GM23338 (cell line): ENCODE data around the gene BIRC7. TPM values are rescaled to one million over a fixed set of nuclear protein-coding genes. Genes with fewer than 3 reads are reported as not detected.

Source experiments
- ATAC-seq: fragments of 200-7000 bp; cut with Tn5 transposase; 3 replicates; pipeline ENCODE4 v1.9.1; 2020
- DNase-seq: peaks from one replicate; pipeline ENCODE4 v3.0.0-alpha.2; 2015; ENCODE audit warnings: low spot score
- H2AFZ ChIP-seq: fragments of 200-600 bp; sonication (generic); 2 replicates; pipeline ENCODE4 v1.8.0; 2016; ENCODE audit warnings: antibody characterized with exemption, mild to moderate bottlenecking, moderate library complexity
- H3F3A ChIP-seq: fragments of 200-600 bp; sonication (generic); replicated peaks from 2 replicates; pipeline ENCODE4 v1.8.0; 2017; ENCODE audit warnings: antibody characterized with exemption, mixed run types, low read depth
- H3K27ac ChIP-seq: fragments of 200-600 bp; sonication (generic); 2 replicates; pipeline ENCODE4 v1.6.1; 2016; ENCODE audit warnings: low read depth
- H3K27me3 ChIP-seq: fragments of 200-600 bp; sonication (generic); 2 replicates; pipeline ENCODE4 v1.8.0; 2016; ENCODE audit warnings: mild to moderate bottlenecking, mixed run types, moderate library complexity; ENCODE audit not compliant: insufficient read depth
- H3K36me3 ChIP-seq: fragments of 200-600 bp; sonication (generic); 2 replicates; pipeline ENCODE4 v1.8.0; 2016; ENCODE audit warnings: mild to moderate bottlenecking; ENCODE audit not compliant: insufficient read depth
- H3K4me1 ChIP-seq: fragments of 200-600 bp; sonication (generic); 2 replicates; pipeline ENCODE4 v1.8.0; 2016; ENCODE audit warnings: mild to moderate bottlenecking, moderate library complexity; ENCODE audit not compliant: insufficient read depth
- H3K4me2 ChIP-seq: fragments of 200-600 bp; sonication (generic); 2 replicates; pipeline ENCODE4 v1.7.1; 2017; ENCODE audit warnings: mixed run types
- H3K4me3 ChIP-seq: fragments of 200-600 bp; sonication (generic); 2 replicates; pipeline ENCODE4 v1.6.1; 2016; ENCODE audit warnings: mixed run types
- H3K79me2 ChIP-seq: fragments of 200-600 bp; sonication (generic); replicated peaks from 2 replicates; pipeline ENCODE4 v1.8.0; 2017; ENCODE audit warnings: mild to moderate bottlenecking; ENCODE audit not compliant: insufficient read depth
- H3K9me2 ChIP-seq: fragments of 200-600 bp; sonication (generic); 2 replicates; pipeline ENCODE4 v1.8.0; 2017; ENCODE audit not compliant: insufficient read depth
- H4K20me1 ChIP-seq: fragments of 200-600 bp; sonication (generic); replicated peaks from 2 replicates; pipeline ENCODE4 v1.8.0; 2017; ENCODE audit warnings: mild to moderate bottlenecking; ENCODE audit not compliant: insufficient read depth
- H3K27ac Mint-ChIP-seq: 2 replicates; pipeline ENCODE4 v1.8.0; 2020; ENCODE audit warnings: inconsistent platforms, mild to moderate bottlenecking, moderate library complexity, mixed read lengths
- H3K27me3 Mint-ChIP-seq: 3 replicates; pipeline ENCODE4 v1.8.0; 2022; ENCODE audit warnings: low read depth, mild to moderate bottlenecking, moderate library complexity, mixed read lengths, inconsistent platforms; ENCODE audit not compliant: insufficient read depth, poor library complexity
- H3K36me3 Mint-ChIP-seq: 3 replicates; pipeline ENCODE4 v1.8.0; 2021; ENCODE audit warnings: low read depth, mild to moderate bottlenecking, inconsistent platforms, moderate library complexity, mixed read lengths
- H3K4me1 Mint-ChIP-seq: 3 replicates; pipeline ENCODE4 v1.8.0; 2020; ENCODE audit warnings: mild to moderate bottlenecking, inconsistent platforms, mixed read lengths
- H3K4me3 Mint-ChIP-seq: 3 replicates; pipeline ENCODE4 v1.8.0; 2021; ENCODE audit warnings: moderate library complexity, mild to moderate bottlenecking, inconsistent platforms, mixed read lengths
- H3K9me3 Mint-ChIP-seq: 3 replicates; pipeline ENCODE4 v1.8.0; 2020; ENCODE audit warnings: moderate library complexity, mild to moderate bottlenecking, inconsistent platforms, mixed read lengths
- CREB1 ChIP-seq: fragments of 250-450 bp; sonication (Bioruptor Pico); IDR thresholded peaks from 2 replicates; pipeline ENCODE4 v1.5.0; 2020; ENCODE audit warnings: low read depth, mild to moderate bottlenecking, moderate library complexity
- CTCF ChIP-seq, 2 experiments: fragments of 200-600 bp in 1 of 2; sonication (generic) in 1 of 2; conservative IDR thresholded peaks; 2 replicates each; pipeline versions ENCODE4 v1.5.1 to v1.6.1; 2016 to 2017; ENCODE audit warnings: antibody characterized with exemption in 2 of 2, low read depth in 2 of 2, mild to moderate bottlenecking in 2 of 2, moderate library complexity in 1 of 2
- ETS1 ChIP-seq: IDR thresholded peaks from 2 replicates; pipeline ENCODE4 v1.6.1; 2016; ENCODE audit warnings: antibody characterized with exemption
- JUNB ChIP-seq: IDR thresholded peaks from one replicate; pipeline ENCODE4 v1.6.1; 2016; ENCODE audit warnings: antibody characterized with exemption; ENCODE audit not compliant: unreplicated experiment
- ZNF331 ChIP-seq: fragments of 250-450 bp; sonication (Bioruptor Pico); IDR thresholded peaks from 2 replicates; pipeline ENCODE4 v1.5.0; 2020; ENCODE audit warnings: low read depth, mild to moderate bottlenecking, moderate library complexity
- polyA plus RNA-seq: library from polyadenylated mRNA; unstranded; fragments of >200 nt; fragmentation: Nextera tagmentation; extraction: Ambion mirVana; gene quantifications from 2 replicates; pipeline ENCODE4 v1.2.1, GENCODE V29; 2016
- total RNA-seq: library from RNA; depleted of rRNA; stranded (reverse); fragments of >200 nt; shearing (Covaris generic); gene quantifications from 2 replicates; pipeline ENCODE4 v1.2.3, GENCODE V29; 2014
- TF ChIP-seq, protein P1 (sequence below): IDR thresholded peaks from one replicate; pipeline ENCODE4 v1.6.1; 2018; ENCODE audit warnings: antibody characterized with exemption; ENCODE audit not compliant: unreplicated experiment
- TF ChIP-seq, protein P2 (sequence below): fragments of 250-450 bp; sonication (Bioruptor Pico); IDR thresholded peaks from 2 replicates; pipeline ENCODE4 v1.5.0; 2020; ENCODE audit warnings: mild to moderate bottlenecking, moderate library complexity

The BIRC7 gene
- total and polyA plus RNA-seq, 2 experiments from 2014 or later, result 0.16 to 0.24 TPM

GRCh38 chr20:63202021-63202420 is 33.7 kb upstream of the BIRC7 start:
- TF ChIP-seq CTCF (conservative IDR thresholded peaks at IDR 0.05; ENCODE audit: low read depth in 2 of 2) (no peak), ZNF331 (no peak), JUNB (no peak), CREB1 (CRISPR knock-in tag) (no peak), ETS1 (no peak)
- TF ChIP-seq, protein P1, sequence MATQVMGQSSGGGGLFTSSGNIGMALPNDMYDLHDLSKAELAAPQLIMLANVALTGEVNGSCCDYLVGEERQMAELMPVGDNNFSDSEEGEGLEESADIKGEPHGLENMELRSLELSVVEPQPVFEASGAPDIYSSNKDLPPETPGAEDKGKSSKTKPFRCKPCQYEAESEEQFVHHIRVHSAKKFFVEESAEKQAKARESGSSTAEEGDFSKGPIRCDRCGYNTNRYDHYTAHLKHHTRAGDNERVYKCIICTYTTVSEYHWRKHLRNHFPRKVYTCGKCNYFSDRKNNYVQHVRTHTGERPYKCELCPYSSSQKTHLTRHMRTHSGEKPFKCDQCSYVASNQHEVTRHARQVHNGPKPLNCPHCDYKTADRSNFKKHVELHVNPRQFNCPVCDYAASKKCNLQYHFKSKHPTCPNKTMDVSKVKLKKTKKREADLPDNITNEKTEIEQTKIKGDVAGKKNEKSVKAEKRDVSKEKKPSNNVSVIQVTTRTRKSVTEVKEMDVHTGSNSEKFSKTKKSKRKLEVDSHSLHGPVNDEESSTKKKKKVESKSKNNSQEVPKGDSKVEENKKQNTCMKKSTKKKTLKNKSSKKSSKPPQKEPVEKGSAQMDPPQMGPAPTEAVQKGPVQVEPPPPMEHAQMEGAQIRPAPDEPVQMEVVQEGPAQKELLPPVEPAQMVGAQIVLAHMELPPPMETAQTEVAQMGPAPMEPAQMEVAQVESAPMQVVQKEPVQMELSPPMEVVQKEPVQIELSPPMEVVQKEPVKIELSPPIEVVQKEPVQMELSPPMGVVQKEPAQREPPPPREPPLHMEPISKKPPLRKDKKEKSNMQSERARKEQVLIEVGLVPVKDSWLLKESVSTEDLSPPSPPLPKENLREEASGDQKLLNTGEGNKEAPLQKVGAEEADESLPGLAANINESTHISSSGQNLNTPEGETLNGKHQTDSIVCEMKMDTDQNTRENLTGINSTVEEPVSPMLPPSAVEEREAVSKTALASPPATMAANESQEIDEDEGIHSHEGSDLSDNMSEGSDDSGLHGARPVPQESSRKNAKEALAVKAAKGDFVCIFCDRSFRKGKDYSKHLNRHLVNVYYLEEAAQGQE, result no peak
- TF ChIP-seq, protein P2, sequence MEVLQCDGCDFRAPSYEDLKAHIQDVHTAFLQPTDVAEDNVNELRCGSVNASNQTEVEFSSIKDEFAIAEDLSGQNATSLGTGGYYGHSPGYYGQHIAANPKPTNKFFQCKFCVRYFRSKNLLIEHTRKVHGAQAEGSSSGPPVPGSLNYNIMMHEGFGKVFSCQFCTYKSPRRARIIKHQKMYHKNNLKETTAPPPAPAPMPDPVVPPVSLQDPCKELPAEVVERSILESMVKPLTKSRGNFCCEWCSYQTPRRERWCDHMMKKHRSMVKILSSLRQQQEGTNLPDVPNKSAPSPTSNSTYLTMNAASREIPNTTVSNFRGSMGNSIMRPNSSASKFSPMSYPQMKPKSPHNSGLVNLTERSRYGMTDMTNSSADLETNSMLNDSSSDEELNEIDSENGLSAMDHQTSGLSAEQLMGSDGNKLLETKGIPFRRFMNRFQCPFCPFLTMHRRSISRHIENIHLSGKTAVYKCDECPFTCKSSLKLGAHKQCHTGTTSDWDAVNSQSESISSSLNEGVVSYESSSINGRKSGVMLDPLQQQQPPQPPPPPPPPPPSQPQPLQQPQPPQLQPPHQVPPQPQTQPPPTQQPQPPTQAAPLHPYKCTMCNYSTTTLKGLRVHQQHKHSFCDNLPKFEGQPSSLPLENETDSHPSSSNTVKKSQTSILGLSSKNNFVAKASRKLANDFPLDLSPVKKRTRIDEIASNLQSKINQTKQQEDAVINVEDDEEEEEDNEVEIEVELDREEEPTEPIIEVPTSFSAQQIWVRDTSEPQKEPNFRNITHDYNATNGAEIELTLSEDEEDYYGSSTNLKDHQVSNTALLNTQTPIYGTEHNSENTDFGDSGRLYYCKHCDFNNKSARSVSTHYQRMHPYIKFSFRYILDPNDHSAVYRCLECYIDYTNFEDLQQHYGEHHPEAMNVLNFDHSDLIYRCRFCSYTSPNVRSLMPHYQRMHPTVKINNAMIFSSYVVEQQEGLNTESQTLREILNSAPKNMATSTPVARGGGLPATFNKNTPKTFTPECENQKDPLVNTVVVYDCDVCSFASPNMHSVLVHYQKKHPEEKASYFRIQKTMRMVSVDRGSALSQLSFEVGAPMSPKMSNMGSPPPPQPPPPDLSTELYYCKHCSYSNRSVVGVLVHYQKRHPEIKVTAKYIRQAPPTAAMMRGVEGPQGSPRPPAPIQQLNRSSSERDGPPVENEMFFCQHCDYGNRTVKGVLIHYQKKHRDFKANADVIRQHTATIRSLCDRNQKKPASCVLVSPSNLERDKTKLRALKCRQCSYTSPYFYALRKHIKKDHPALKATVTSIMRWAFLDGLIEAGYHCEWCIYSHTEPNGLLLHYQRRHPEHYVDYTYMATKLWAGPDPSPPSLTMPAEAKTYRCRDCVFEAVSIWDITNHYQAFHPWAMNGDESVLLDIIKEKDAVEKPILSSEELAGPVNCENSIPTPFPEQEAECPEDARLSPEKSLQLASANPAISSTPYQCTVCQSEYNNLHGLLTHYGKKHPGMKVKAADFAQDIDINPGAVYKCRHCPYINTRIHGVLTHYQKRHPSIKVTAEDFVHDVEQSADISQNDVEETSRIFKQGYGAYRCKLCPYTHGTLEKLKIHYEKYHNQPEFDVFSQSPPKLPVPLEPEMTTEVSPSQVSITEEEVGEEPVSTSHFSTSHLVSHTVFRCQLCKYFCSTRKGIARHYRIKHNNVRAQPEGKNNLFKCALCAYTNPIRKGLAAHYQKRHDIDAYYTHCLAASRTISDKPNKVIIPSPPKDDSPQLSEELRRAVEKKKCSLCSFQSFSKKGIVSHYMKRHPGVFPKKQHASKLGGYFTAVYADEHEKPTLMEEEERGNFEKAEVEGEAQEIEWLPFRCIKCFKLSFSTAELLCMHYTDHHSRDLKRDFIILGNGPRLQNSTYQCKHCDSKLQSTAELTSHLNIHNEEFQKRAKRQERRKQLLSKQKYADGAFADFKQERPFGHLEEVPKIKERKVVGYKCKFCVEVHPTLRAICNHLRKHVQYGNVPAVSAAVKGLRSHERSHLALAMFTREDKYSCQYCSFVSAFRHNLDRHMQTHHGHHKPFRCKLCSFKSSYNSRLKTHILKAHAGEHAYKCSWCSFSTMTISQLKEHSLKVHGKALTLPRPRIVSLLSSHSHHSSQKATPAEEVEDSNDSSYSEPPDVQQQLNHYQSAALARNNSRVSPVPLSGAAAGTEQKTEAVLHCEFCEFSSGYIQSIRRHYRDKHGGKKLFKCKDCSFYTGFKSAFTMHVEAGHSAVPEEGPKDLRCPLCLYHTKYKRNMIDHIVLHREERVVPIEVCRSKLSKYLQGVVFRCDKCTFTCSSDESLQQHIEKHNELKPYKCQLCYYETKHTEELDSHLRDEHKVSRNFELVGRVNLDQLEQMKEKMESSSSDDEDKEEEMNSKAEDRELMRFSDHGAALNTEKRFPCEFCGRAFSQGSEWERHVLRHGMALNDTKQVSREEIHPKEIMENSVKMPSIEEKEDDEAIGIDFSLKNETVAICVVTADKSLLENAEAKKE (CRISPR knock-in tag), result no peak
- DNase-seq (no peak), ATAC-seq (peak; percentile 22; the same call in 1 of the 3 replicates)
- H3K79me2 ChIP-seq, result peaks cover 100% of the 10 kb centered on the region
- H3F3A ChIP-seq, result 0 out of 2 replicates have a peak, but pooled peaks cover 2% of the 10 kb centered on the region
- peaks cover 20% of the 10 kb centered on the region; the same call in 1 of the 2 replicates for H3K36me3 ChIP-seq
- no peak overlapping the region for H3K4me3 ChIP-seq
- no peaks in the 10 kb centered on the region for H3K9me2 ChIP-seq
- H4K20me1 ChIP-seq, result peaks cover 74% of the 10 kb centered on the region
- no peaks in the 10 kb centered on the region; the same call in 1 of the 2 replicates for H3K4me1 ChIP-seq
- peaks cover 8% of the 10 kb centered on the region for H3K27me3 Mint-ChIP-seq
- no peak overlapping the region for H3K4me2 ChIP-seq
- H3K36me3 Mint-ChIP-seq, result peaks cover 77% of the 10 kb centered on the region
- no peak overlapping the region for H3K27ac Mint-ChIP-seq
- H3K27ac ChIP-seq, result no peak overlapping the region
- no peaks in the 10 kb centered on the region for H3K9me3 Mint-ChIP-seq
- H3K27me3 ChIP-seq, result no peaks in the 10 kb centered on the region
- peaks cover 16% of the 10 kb centered on the region; the same call in 2 of the 3 replicates for H3K4me1 Mint-ChIP-seq
- no peak overlapping the region for H2AFZ ChIP-seq
- H3K4me3 Mint-ChIP-seq, result no peak overlapping the region
